ENCODE data around the gene S100A4. TPM values are rescaled to one million over a fixed set of nuclear protein-coding genes. Genes with fewer than 3 reads are reported as not detected.

The S100A4 gene
- polyA plus RNA-seq, 1 donor from 2014 or later, result not detected

- Histone ChIP-seq H3K4me2 (ENCODE audit: low read length) (no peak overlapping the region), H4K20me1 (ENCODE audit: insufficient read depth) (no peaks in the 10 kb centered on the region), H3F3A (ENCODE audit: insufficient read depth, low read length, poor library complexity, severe bottlenecking) (no peaks in the 10 kb centered on the region), H3K9me2 (ENCODE audit: insufficient read depth, low read length) (no peaks in the 10 kb centered on the region), H3K27ac (ENCODE audit: low read length) (peak overlapping the region; percentile 53), H3K9me3 (ENCODE audit: low read length) (no peaks in the 10 kb centered on the region), H3K9ac (ENCODE audit: low read length) (no peak overlapping the region), H3K36me3 (ENCODE audit: insufficient read depth, low read length) (no peaks in the 10 kb centered on the region), H3K4me3 (ENCODE audit: low read length) (no peak overlapping the region), H2AFZ (ENCODE audit: low read depth, low read length) (no peak overlapping the region), H3K79me2 (replicated peaks; ENCODE audit: insufficient read depth, low read length) (no peaks in the 10 kb centered on the region), H3K27me3 (ENCODE audit: insufficient read depth, low read depth, low read length) (no peaks in the 10 kb centered on the region)
- TF ChIP-seq CTCF (IDR thresholded peaks at IDR 0.05; ENCODE audit: poor library complexity, severe bottlenecking) (peak; percentile 27), POLR2AphosphoS5 (IDR thresholded peaks at IDR 0.05) (no peak)
Observed at GRCh38 chr1:153572569-153573015, 27.0 kb upstream of the S100A4 start.

- TF ChIP-seq REST (IDR thresholded peaks at IDR 0.05; ENCODE audit: borderline replicate concordance), result no peak
- TF ChIP-seq MXI1 (conservative IDR thresholded peaks at IDR 0.05; ENCODE audit: poor library complexity, severe bottlenecking), result no peak
- Histone ChIP-seq H3K36me3 (ENCODE audit: insufficient read depth, low read length) (no peaks in the 10 kb centered on the region), H3K27ac (ENCODE audit: low read length) (no peak overlapping the region), H3K4me2 (ENCODE audit: low read length) (no peak overlapping the region), H3F3A (ENCODE audit: insufficient read depth, low read length, poor library complexity, severe bottlenecking) (no peaks in the 10 kb centered on the region), H3K9me3 (ENCODE audit: low read length) (no peaks in the 10 kb centered on the region), H2AFZ (ENCODE audit: low read depth, low read length) (no peak overlapping the region), H3K4me3 (ENCODE audit: low read length) (no peak overlapping the region), H3K9ac (ENCODE audit: low read length) (no peak overlapping the region), H3K27me3 (ENCODE audit: insufficient read depth, low read depth, low read length) (no peaks in the 10 kb centered on the region), H3K79me2 (replicated peaks; ENCODE audit: insufficient read depth, low read length) (no peaks in the 10 kb centered on the region), H4K20me1 (ENCODE audit: insufficient read depth) (no peaks in the 10 kb centered on the region), H3K9me2 (ENCODE audit: insufficient read depth, low read length) (no peaks in the 10 kb centered on the region)
Observed at GRCh38 chr1:153571706-153572105, 26.1 kb upstream of the S100A4 start.

GRCh38 chr1:153570874-153571273 is 25.3 kb upstream of the S100A4 start:
- Histone ChIP-seq H3K9ac (ENCODE audit: low read length) (no peak overlapping the region), H3K4me2 (ENCODE audit: low read length) (no peak overlapping the region), H3K27ac (ENCODE audit: low read length) (no peak overlapping the region), H3F3A (ENCODE audit: insufficient read depth, low read length, poor library complexity, severe bottlenecking) (no peaks in the 10 kb centered on the region), H3K36me3 (ENCODE audit: insufficient read depth, low read length) (no peaks in the 10 kb centered on the region), H3K4me3 (ENCODE audit: low read length) (no peak overlapping the region), H4K20me1 (ENCODE audit: insufficient read depth) (no peaks in the 10 kb centered on the region), H3K27me3 (ENCODE audit: insufficient read depth, low read depth, low read length) (no peaks in the 10 kb centered on the region), H3K9me2 (ENCODE audit: insufficient read depth, low read length) (no peaks in the 10 kb centered on the region), H3K9me3 (ENCODE audit: low read length) (no peaks in the 10 kb centered on the region), H3K79me2 (replicated peaks; ENCODE audit: insufficient read depth, low read length) (no peaks in the 10 kb centered on the region), H2AFZ (ENCODE audit: low read depth, low read length) (no peak overlapping the region)
- TF ChIP-seq EP300 (conservative IDR thresholded peaks at IDR 0.05; ENCODE audit: poor library complexity, severe bottlenecking) (no peak), POLR2AphosphoS5 (IDR thresholded peaks at IDR 0.05) (no peak), MXI1 (conservative IDR thresholded peaks at IDR 0.05; ENCODE audit: poor library complexity, severe bottlenecking) (no peak), SMC3 (conservative IDR thresholded peaks at IDR 0.05; ENCODE audit: poor library complexity) (no peak), RAD21 (conservative IDR thresholded peaks at IDR 0.05) (no peak), TAF1 (IDR thresholded peaks at IDR 0.05; ENCODE audit: low read depth) (no peak), CTCF (IDR thresholded peaks at IDR 0.05; ENCODE audit: poor library complexity, severe bottlenecking) (no peak)
